GM23248 (cell line): ENCODE measurements around the gene EFCAB5.

Source experiments
- EZH2 ChIP-seq: fragments of 200-600 bp; sonication (generic); IDR thresholded peaks from 2 replicates; pipeline ENCODE4 v1.6.1; 2018; ENCODE audit warnings: antibody characterized with exemption, mild to moderate bottlenecking; ENCODE audit not compliant: insufficient read depth, poor library complexity, severe bottlenecking
- EZH2phosphoT487 ChIP-seq: fragments of 200-600 bp; sonication (generic); IDR thresholded peaks from 2 replicates; pipeline ENCODE4 v1.6.1; 2018; ENCODE audit warnings: antibody characterized with exemption, moderate library complexity, mild to moderate bottlenecking, low read depth; ENCODE audit not compliant: insufficient read depth

GRCh38 chr17:30130121-30130520 lies 188.7 kb downstream of the EFCAB5 start:
- TF ChIP-seq EZH2 (no peak), EZH2phosphoT487 (no peak)
